ENCODE data around the gene KCNJ12. TPM values are rescaled to one million over a fixed set of nuclear protein-coding genes. Genes with fewer than 3 reads are reported as not detected.
"Not testable (repeated sequence)": the region's sequence is repeated elsewhere in the genome, so short reads cannot be mapped to it uniquely, and the experiment has no call there.

KCNJ12 gene
- total RNA-seq, 2 experiments from 2014 or later, result not detected

DNA sequence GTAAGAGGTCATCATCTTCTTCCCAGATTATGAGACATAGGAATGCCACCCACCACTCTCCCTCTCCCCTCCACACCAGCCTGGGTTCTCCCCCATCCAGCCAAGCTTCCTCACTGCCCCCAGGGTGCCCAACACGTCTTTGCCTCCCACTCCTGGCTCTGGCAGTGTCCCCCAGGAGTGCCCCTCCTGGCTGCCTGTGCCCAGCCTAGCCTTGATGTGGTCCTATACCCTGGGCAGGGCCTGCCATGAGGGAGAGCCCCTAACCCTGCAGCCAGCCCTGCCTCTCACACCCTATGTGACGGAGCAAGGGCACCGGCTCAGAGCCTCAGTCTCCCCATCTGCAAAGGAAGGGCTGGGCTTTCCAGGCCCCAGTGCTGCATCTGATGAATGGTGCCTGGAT, 33.8 kb downstream of the KCNJ12 start:
- H3K4me3 Mint-ChIP-seq; intact Hi-C loops (cut with micrococcal nuclease); H3K9me3 Mint-ChIP-seq; H3K27me3 Mint-ChIP-seq (ENCODE audit: low read depth); H3K27ac Mint-ChIP-seq; CTCF ChIA-PET; H3K4me1 Mint-ChIP-seq (ENCODE audit: low read depth); H3K36me3 Mint-ChIP-seq (ENCODE audit: low read depth); DNase-seq: not testable (repeated sequence)

- CTCF ChIA-PET; intact Hi-C loops (cut with micrococcal nuclease); H3K9me3 Mint-ChIP-seq; H3K27ac Mint-ChIP-seq; H3K4me1 Mint-ChIP-seq (ENCODE audit: low read depth); H3K27me3 Mint-ChIP-seq (ENCODE audit: low read depth); H3K36me3 Mint-ChIP-seq (ENCODE audit: low read depth); DNase-seq; H3K4me3 Mint-ChIP-seq: not testable (repeated sequence)
These were observed 34.2 kb downstream of the KCNJ12 start for GRCh38 chr17:21410371-21410770.

GRCh38 chr17:21410906-21411678, 34.9 kb downstream of the KCNJ12 start:
- H3K4me1 Mint-ChIP-seq (ENCODE audit: low read depth); H3K27ac Mint-ChIP-seq; H3K36me3 Mint-ChIP-seq (ENCODE audit: low read depth); H3K9me3 Mint-ChIP-seq; H3K27me3 Mint-ChIP-seq (ENCODE audit: low read depth); CTCF ChIA-PET; intact Hi-C loops (cut with micrococcal nuclease); H3K4me3 Mint-ChIP-seq; DNase-seq: not testable (repeated sequence)

GRCh38 chr17:21411679-21412205, 35.6 kb downstream of the KCNJ12 start:
- H3K27me3 Mint-ChIP-seq (ENCODE audit: low read depth); intact Hi-C loops (cut with micrococcal nuclease); H3K4me3 Mint-ChIP-seq; H3K36me3 Mint-ChIP-seq (ENCODE audit: low read depth); DNase-seq; H3K9me3 Mint-ChIP-seq; CTCF ChIA-PET; H3K4me1 Mint-ChIP-seq (ENCODE audit: low read depth); H3K27ac Mint-ChIP-seq: not testable (repeated sequence)

DNA sequence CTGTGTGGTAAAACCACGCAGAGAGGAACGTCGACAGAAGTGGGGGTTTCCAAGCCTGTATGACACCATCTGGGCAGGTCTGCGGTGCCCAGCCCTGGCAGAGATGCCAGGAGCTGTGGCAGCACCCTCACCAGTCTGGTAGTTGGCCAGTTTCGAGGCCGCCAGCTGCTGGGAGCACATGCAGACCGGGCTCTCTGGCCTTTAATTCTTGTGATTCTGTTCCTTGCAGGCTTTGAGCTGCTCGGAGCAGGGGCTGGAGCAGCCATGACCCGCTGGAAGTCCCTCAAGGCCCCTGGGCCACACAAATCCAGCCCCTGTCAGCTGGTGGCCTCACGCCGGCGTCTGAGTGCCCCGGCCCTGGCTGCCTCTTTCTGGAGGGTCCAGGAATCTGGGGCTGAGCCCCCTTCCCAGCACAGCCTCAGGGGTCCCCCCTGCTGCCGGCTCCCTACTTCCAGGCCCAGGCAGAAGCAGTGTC, 36.1 kb downstream of the KCNJ12 start:
- not testable (repeated sequence) for H3K9me3 Mint-ChIP-seq; H3K27me3 Mint-ChIP-seq (ENCODE audit: low read depth)

GRCh38 chr17:21413570-21414279, 37.6 kb downstream of the KCNJ12 start:
- H3K27ac Mint-ChIP-seq; H3K4me3 Mint-ChIP-seq; H3K27me3 Mint-ChIP-seq (ENCODE audit: low read depth); H3K4me1 Mint-ChIP-seq (ENCODE audit: low read depth); H3K36me3 Mint-ChIP-seq (ENCODE audit: low read depth); H3K9me3 Mint-ChIP-seq; CTCF ChIA-PET; intact Hi-C loops (cut with micrococcal nuclease); DNase-seq: not testable (repeated sequence)

More for the DNA sequence above, 36.1 kb downstream of the KCNJ12 start:
- H3K4me3 Mint-ChIP-seq; intact Hi-C loops (cut with micrococcal nuclease); DNase-seq; H3K4me1 Mint-ChIP-seq (ENCODE audit: low read depth); CTCF ChIA-PET; H3K36me3 Mint-ChIP-seq (ENCODE audit: low read depth); H3K27ac Mint-ChIP-seq: not testable (repeated sequence)

GRCh38 chr17:21414616-21415015, 38.5 kb downstream of the KCNJ12 start:
- H3K36me3 Mint-ChIP-seq (ENCODE audit: low read depth); CTCF ChIA-PET; H3K27ac Mint-ChIP-seq: not testable (repeated sequence)

DNA sequence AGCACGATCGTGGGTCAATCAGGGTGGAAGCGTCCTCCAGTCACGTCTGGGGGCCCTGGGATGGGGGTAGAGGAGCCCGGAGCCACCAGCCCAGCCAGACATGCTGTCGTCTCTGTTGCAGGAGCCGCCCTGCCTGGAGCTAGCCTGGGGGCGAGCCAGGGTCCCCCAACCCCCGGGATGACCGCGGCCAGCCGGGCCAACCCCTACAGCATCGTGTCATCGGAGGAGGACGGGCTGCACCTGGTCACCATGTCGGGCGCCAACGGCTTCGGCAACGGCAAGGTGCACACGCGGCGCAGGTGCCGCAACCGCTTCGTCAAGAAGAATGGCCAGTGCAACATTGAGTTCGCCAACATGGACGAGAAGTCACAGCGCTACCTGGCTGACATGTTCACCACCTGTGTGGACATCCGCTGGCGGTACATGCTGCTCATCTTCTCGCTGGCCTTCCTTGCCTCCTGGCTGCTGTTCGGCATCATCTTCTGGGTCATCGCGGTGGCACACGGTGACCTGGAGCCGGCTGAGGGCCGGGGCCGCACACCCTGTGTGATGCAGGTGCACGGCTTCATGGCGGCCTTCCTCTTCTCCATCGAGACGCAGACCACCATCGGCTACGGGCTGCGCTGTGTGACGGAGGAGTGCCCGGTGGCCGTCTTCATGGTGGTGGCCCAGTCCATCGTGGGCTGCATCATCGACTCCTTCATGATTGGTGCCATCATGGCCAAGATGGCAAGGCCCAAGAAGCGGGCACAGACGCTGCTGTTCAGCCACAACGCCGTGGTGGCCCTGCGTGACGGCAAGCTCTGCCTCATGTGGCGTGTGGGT, 39.2 kb downstream of the KCNJ12 start:
- H3K4me3 Mint-ChIP-seq, CTCF ChIA-PET, H3K27ac Mint-ChIP-seq: not testable (repeated sequence)

More at GRCh38 chr17:21414616-21415015, 38.5 kb downstream of the KCNJ12 start:
- peaks cover 18% of the 10 kb centered on the region for H3K4me1 Mint-ChIP-seq (ENCODE audit: low read depth)
- DNase-seq; intact Hi-C loops (cut with micrococcal nuclease); H3K4me3 Mint-ChIP-seq; H3K9me3 Mint-ChIP-seq; H3K27me3 Mint-ChIP-seq (ENCODE audit: low read depth): not testable (repeated sequence)

GRCh38 chr17:21416471-21416981, 40.4 kb downstream of the KCNJ12 start:
- peaks cover 26% of the 10 kb centered on the region for H3K4me1 Mint-ChIP-seq (ENCODE audit: low read depth)
- H3K27me3 Mint-ChIP-seq (ENCODE audit: low read depth); H3K9me3 Mint-ChIP-seq; CTCF ChIA-PET; DNase-seq; H3K36me3 Mint-ChIP-seq (ENCODE audit: low read depth); H3K27ac Mint-ChIP-seq; H3K4me3 Mint-ChIP-seq; intact Hi-C loops (cut with micrococcal nuclease): not testable (repeated sequence)

More for the DNA sequence above, 39.2 kb downstream of the KCNJ12 start:
- H3K9me3 Mint-ChIP-seq; DNase-seq; H3K36me3 Mint-ChIP-seq (ENCODE audit: low read depth); H3K27me3 Mint-ChIP-seq (ENCODE audit: low read depth); intact Hi-C loops (cut with micrococcal nuclease): not testable (repeated sequence)
- H3K4me1 Mint-ChIP-seq (ENCODE audit: low read depth), result peaks cover 25% of the 10 kb centered on the region

- CTCF ChIA-PET, result interaction anchor here (0.7 kb wide), 1 partner anchor 296 kb away, joined by 6 read pairs; no protein-coding TSS in a partner anchor
- intact Hi-C loops (cut with micrococcal nuclease); H3K27ac Mint-ChIP-seq; DNase-seq; H3K9me3 Mint-ChIP-seq; H3K36me3 Mint-ChIP-seq (ENCODE audit: low read depth); H3K4me3 Mint-ChIP-seq; H3K27me3 Mint-ChIP-seq (ENCODE audit: low read depth): not testable (repeated sequence)
- H3K4me1 Mint-ChIP-seq (ENCODE audit: low read depth), result peaks cover 32% of the 10 kb centered on the region
These were observed 41.2 kb downstream of the KCNJ12 start for GRCh38 chr17:21417349-21417748.

DNA sequence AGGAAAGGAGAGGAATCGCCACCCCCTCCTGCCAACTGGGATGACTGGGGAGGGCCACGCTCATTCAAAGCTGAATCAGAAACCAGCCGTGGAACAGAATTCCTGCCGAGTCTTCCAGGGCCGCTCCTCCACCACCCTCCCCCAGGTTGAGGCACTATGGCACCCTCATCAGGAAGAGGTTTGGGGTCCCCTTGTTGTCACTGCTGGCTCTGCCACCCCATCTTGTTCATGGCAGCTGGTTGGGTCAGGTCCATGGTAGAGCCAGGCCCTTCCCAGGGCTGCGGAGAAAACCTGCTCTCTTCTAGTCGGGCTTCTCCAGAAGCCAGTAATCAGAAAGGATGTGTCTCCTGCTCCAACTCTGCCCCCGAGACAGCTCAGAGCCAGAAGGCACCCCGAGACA, 41.8 kb downstream of the KCNJ12 start:
- Mint-ChIP-seq H3K36me3 (ENCODE audit: low read depth) (no peaks in the 10 kb centered on the region), H3K27me3 (ENCODE audit: low read depth) (no peaks in the 10 kb centered on the region), H3K4me1 (ENCODE audit: low read depth) (peaks cover 34% of the 10 kb centered on the region), H3K27ac (no peak overlapping the region), H3K9me3 (no peaks in the 10 kb centered on the region), H3K4me3 (no peak overlapping the region)
- no peak for DNase-seq
- intact Hi-C loops (cut with micrococcal nuclease), result no loop called here
- CTCF ChIA-PET, result interaction anchor here (1.3 kb wide), 1 partner anchor 39 kb away, joined by 3 read pairs; no protein-coding TSS in a partner anchor
